HG02943 (cell line): ENCODE results near the gene PSMG3.

Source experiments
- ATAC-seq: cut with Tn5 transposase; IDR thresholded peaks from one replicate; pipeline ENCODE4 v1.9.1; 2021; ENCODE audit warnings: mild to moderate bottlenecking, low read depth, moderate library complexity; ENCODE audit not compliant: unreplicated experiment

PSMG3 gene

DNA sequence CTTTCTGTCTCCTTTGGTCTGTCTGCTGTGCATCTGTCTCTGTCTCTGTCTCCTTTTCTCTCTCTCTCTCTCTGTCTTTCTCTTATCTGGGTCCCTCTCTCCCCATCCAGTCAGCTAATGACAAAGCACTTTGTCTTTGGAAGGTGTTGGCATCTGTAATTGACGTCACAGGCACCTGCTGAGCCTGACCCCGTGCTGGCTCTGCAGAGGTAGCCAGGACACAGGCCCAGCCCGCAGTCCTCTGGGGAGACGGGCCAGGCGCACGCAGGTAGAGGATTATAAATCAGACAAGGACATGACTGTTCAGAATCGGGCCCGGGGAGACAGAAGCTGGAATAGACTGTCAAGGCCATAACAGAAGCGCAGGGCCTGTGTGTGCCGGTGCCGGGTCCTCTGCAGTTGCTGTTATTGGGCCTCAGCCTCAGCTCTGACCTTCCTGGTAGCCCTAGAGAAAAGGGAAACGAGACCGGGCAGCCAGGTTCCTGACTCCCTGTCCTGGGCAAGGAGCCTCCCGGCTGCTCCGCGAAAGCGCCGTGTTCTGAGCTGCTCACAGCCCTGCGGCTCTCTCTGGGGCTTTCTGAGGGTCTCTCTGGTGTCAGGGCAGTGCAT, 10.7 kb upstream of the PSMG3 start:
- ATAC-seq: no peak

DNA sequence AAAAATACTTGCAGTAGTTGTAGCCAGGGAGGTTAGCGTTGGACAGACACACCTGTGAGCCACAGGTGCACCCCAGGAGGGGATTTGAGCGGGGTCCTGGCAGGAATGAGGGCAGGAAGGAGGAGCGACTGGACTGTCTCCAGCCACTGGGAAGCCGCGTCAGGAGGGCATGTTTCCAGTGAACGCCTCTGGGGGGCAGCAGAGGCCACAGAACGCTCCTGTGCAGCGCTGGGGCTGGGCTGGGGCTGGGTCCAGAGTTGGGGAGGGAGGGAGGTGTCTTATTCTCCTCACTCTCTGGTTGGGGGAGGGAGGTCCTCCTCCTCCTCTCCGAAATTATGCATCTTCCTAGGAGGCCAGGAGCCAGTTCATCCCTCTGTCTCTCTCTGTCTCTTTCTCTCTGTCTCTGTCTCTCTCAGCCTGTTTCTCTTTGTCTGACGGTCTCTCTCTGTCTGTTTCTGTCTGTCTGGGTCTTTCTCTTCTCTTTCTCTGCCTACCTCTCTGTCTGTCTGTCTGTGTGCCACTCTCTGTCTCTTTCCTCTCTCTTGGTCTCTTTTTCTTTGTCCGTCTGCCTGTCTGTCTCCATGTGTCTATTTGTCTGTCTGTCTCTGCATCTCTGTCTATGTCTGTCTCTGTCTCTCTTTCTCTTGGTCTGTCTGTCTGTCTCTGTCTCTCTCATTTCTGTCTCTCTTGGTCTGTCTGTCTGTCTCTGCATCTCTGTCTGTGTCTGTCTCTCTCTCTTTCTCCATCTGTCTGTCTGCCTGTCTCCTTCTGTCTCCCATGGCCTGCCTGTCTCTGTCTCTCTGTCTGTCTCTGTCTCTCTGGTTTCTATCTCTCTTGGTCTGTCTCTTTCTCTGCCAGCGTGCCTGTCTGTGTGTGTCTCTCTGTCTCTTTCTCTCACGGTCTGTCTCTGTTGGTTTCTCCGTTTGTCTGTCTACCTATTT, 9.9 kb upstream of the PSMG3 start:
- no peak for ATAC-seq

DNA sequence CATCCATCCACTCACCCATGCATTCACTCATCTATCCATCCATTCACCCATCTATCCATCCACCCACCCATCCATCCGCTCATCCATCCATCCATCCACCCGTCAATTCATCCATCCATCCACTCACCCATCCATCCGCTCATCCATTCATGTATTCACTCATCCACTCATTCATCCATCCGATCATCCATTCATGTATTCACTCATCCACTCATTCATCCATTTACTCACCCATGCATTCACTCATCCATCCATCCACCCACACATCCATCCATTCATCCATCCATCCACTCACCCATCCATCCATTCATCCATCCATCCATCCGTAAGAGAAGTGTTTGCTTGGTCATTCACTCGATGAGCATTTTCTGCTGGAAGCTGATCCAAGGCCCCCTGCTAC, 8.7 kb upstream of the PSMG3 start:
- ATAC-seq: no peak

DNA sequence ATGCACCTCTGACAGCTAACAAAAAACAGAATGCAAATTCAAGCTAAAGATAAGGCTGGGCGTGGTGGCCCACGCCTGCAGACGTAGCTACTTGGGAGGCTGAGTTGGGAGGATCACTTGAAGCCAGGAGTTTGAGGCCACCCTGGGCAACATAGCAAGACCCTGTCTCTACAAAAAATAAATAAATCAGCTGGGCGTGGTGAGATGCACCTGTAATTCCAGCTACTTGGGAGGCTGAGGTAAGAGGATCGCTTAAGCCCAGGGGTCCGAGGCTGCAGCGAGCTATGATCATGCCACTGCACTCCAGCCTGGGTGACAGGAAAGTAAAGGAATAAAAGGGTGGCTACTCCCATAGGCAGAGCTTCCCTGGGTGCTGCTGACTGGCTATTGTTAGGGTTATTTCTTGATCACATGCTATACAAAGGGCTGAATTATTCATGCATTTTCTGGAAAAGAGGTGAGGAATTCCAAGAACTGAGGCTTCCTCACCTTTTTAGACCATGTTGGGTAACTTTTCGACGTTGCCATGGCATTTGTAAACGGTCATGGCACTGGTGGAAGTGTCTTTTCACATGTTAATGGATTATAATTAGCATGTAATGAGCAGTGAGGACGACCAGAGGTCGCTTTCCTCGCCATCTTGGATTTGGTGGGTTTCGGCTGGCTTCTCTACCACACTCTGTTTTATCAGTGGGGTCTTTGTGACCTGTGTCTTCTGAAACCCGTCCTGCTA, 6.9 kb upstream of the PSMG3 start:
- ATAC-seq: no peak

DNA sequence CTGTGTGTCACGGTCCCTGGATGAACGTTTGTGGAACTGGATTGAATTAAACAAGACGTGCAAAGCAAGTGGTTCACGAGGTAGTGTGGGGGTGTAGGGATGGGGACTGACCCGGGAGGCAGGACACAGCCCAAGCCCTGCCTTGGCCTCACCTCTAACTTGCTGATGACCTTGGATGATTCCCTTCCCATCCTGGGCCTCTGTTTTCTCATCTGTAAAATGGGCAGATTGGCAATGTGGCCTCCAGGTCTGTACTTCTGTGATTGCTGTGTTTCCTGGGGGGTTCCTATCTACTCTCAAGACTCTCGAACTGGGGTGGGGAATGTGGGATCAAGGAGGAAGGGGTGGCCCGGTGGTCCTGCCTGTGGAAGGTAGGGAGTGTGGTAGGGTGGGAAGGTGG, 6.0 kb upstream of the PSMG3 start:
- no peak for ATAC-seq

DNA sequence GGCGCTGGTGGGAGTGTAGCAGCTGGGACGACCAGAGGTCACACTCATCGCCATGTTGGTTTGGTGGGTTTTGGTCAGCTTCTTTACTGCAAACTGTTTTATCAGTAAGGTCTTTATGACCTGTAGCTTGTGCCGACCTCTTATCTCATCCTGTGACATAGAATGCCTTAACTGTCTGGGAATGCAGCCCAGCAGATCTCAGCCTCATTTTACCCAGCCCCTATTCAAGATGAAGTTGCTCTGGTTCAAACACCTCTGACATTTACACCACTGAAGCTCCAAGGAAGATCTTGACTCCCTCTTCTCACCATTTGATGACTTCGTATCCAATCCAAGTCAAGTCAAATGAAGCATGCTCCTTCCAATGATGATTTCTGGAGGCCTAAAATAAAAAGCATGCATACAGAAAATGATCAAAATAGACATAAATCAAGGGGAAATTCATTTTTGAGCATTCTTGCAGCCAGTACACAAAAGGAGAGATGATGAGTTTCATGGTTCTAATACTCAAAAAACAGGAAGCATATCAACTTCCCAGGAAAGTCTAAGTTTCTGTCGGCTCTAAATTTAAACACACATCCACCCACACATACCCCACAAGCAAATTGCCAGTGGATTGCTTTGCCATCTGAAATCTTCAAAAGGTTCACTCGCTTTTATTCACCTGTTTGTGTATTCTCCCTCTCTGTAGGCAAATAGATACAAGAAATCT, 2.4 kb upstream of the PSMG3 start:
- no peak for ATAC-seq

DNA sequence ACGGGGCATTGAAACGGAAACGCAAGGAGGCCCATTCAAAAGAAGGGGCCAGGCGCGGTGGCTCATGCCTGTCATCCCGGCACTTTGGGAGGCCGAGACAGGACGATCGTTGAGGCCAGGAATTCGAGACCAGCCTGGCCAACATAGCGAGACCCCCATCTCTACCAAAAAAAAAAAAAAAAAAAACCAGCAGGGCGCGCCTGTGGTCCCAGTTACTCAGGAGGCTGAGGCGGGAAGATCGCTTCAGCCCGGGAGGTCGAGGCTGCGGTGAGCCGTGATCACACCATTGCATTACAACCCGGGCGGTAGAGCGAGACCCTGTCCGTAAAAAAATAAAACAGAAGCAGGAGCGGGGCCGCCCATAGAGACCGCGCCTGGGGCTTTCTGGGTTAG, 396 bp downstream of the PSMG3 start:
- ATAC-seq: no peak

DNA sequence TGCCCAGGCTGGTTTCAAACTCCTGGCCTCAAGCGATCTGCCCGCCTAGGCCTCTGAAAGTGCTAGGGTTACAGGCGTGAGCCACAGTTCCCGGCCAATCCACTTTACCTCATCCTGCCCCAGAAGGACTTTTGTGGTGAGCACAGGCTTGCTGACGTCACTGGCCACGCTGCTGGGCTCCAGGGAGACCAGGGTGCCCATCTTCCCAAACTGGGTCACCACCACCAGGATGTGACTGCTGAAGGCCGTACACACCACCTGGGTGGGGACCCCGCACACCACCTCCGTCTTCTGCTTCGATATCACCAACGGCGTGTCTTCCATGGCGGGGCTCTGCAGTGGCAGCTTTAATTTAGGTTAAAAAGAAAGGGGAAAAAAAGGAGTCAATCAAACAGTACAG, 816 bp downstream of the PSMG3 start:
- ATAC-seq: no peak

DNA sequence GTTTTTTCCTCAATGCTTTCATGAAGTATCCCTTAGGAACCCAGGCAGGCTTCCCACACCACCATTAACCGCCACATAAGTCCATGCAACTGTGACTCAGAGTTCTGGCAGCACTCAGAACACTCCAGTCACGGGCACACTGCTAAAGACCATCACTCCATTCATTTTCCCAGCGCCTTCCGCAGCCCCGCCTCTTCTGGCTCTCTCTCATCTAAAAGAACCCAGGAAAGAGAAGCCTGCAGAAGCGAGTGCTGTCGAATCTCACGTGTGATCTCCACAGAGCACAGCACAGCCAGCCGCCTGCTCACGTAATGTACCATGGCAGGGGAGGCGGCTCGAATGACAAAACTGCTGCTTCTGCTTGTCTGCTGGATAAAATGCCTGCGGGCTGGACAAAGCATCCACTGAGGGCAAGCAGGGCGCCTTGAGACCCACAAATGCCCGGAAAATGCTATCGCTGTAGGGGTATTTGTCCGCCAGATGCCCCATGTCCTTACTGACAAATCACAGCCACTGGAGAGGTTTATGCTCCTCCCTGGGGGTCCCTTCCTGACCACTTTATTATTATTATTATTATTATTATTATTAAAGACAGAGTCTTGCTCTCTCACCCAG, 1.8 kb downstream of the PSMG3 start:
- no peak for ATAC-seq

DNA sequence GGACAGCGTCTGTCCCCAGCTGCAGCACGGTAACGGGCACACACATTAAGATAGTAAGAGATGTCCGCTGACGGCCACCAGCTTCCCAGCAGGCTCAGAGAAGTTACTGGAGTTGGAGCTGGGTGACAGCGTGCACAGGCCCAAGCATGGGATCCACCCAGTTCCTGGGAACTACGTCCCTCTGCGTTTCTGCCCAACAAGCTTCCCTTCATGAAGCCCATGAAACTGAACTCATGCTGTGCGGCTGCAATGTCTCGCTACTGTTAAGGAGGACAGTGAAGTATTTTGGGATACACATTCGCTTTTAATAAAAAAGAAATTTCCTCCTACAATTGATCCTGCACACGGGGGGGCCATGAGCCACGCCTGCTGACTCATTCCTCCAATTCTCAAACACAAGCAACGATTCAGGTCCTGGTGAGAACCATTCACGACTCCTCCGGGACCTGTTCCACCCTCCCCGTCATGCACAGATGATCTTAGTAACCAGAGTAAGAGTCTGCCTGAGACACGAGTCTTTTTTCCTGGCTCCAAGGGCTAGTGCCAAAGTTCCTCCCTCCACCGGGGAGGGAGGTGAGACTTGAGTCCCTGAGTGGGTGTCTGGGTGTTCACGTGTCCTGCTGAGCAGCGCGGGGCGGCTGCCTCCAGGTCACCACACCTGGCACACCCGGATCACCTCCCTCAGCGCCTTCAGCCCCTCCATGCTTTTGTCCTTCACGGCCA, 2.6 kb downstream of the PSMG3 start:
- ATAC-seq: no peak

DNA sequence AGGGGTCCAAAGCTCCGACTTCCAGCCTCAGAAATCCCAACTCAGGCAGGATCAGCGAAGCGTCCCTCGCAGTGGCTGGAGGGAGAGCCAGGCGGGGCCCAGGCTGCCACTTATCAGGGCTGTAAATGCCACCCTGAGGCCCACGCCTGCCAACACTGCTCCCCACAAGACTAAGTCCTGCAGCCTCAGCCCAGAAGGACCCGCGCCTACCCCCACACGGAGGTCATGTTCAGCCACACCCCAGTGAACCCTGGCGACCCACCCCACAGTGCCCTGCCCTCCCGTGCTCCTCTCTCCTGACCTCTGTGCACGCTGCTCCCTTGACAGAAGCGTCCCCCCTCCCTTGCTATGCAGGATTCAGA, 3.2 kb downstream of the PSMG3 start:
- no peak for ATAC-seq

DNA sequence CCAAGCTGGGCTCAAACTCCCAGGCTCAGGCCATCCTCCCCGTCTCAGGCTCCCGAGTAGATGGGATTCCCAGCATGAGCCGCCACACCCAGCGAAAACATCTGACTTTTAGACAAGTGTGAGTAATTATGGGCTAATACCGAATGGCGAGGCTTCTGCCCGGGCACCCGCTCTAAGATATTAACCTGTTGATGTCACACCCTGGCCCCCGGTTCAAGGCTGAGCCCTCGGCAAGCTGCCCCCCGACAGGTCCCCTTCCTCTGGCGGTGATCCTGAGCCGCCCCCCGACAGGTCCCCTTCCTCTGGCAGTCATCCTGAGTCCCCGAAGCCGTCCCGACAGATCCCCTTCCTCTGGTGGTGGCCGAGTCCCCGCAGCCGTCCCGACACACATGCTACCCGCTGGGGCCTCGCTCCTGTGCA, 5.2 kb downstream of the PSMG3 start:
- no peak for ATAC-seq

DNA sequence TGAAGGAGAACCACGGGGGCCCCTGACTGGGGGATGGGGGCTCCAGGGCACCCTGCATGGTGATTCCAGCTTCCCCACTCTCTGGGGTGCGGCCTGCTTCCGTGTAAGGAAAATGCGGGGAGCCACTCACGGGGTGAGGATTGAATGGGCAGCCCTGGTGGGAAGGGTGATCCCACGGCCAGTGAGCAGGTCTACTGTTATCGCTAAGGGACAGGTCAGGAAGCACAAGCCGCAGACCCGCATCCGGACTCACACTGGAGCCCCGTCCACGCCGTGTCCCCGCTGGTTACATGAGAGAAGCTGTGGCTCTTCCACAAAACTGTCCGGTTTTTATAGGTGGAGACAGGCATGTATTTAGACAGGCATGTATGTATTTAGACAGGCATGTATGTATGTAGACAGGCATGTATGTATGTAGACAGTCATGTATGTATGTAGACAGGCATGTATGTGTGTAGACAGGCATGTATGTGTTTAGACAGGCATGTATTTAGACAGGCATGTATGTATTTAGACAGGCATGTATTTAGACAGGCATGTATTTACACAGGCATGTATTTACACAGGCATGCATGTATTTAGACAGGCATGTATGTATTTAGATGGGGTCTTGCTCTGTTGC, 5.7 kb downstream of the PSMG3 start:
- ATAC-seq: no peak

DNA sequence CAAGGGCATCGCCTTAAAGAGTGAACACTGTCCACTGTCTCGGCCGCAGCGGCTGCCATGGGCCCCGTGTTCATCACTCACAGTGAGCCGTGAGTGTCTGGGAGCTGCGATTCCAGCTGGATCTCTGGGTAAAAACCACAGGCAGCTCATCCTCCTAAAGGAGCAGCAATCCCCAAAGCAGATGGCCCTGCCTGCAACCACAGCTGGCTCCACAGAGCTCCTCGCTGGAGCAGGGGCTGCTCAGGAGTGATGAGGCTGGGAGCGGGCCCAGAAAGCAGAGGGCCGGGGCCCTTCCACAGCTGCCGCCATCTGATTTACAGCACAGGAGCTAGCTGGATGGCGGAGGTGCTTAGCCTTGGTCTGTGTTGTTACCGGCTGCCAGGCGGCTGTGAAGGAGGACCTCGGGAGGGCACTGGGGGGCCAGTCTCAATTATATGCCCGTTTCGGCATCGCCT, 7.2 kb downstream of the PSMG3 start:
- ATAC-seq: no peak

DNA sequence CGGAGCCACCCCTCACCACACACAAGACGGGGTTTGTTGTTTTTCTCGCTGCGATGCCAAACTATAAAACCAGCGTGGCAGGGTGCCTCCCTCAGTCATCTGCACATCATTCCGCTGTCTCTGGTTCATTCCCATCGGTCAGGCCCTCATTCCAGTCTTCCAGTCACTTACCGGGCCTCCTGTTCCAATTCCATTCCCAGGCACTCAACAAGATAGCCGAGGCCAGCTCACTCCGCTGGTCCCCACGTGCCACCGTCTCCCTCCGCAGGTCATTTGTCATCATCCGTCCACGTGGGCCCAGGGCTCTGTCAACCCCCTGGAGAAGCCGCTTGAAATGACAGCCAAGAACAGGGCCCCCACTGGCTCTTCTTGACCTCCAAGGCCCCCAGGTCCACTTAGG, 7.7 kb downstream of the PSMG3 start:
- no peak for ATAC-seq

DNA sequence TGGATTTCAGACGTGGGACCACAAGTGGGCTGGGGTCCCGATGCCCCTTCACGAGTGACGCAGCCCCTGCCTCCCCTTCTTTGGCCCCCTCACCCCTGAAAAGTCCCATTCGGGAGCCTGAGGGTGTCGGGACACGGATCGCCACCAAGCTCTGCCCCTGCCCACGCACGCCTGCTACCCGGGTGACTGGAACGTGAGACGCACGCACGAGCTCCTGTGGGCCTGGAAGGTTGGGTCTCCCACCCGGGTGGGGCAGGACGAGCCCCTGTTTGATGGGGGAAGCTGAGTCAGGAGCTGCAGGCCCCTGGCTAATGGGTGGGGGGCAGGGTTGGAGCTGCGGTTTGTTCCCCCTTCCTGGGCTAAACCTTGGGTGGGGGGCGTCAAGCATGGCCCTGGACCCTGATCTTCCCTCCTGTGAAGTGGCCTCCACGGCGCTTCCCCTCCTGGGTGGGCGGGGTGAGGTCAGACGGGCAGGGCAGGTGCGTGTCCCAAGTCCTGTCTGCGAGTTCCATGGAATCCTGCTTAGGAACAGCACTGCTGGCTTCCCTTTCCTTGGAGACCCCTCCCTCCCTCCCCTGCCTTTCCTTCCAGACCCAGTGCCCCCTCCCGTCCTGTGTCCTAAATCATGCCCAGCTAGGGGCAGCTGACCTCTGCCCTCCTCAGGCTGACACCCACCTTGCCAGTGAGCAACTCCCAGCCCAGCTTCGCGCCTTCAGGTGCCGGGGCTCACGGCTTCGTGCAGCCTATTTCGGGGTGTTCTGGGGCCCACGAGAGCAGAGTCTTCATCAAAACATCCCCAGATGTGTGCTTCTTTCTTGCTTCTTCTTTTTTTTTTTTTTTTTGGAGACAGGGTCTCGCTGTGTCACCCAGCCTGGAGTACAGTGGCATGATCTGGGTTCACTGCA, 8.5 kb downstream of the PSMG3 start:
- ATAC-seq: no peak

DNA sequence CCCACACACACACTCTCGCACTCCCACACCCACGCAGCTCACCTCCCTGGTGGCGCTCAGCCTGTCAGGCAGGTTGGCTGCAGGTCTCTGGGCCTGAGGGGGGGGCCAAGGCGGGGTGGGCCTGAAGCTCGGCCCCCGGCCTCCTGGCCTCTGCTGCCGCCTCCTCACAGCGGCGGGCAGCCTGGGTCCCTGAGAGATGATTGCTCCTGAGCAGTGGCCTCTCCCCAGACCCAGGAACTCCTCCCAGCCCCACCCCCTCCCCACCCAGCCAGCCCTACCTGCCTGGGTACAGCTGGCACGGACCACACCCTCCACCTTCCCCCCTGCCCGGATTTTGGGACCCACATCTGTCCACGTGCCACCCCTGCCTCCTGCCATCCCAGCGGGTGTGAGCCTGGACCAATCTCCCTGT, 9.2 kb downstream of the PSMG3 start:
- ATAC-seq: no peak
